GM19468 (cell line): ENCODE measurements around the gene LMF1.

ENCODE experiments used
- ATAC-seq: cut with Tn5 transposase; IDR thresholded peaks from one replicate; pipeline ENCODE4 v1.9.1; 2021; ENCODE audit warnings: mild to moderate bottlenecking, moderate library complexity, moderate number of reproducible peaks; ENCODE audit not compliant: unreplicated experiment; ENCODE audit errors: extremely low read depth

Gene LMF1

DNA sequence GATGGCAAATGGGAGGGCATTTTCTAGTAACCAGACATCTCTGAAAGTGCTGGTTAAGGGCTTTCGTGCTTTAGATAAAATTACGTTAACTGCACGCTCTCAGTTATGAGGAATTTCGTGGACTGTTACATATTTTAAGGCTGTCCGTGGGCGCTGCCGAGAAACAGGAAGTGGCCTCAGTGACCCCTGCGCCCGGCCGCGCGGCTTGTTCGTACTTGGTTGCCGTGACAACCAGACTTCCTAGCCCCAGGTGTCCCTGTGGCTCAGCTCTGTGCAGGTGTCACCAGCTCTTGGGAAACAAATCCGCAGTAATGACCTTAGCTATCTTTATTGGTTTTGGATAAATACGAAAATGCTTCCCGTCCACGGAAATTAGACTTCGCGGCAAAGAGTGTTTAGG, 52.7 kb downstream of the LMF1 start:
- ATAC-seq = no peak

DNA sequence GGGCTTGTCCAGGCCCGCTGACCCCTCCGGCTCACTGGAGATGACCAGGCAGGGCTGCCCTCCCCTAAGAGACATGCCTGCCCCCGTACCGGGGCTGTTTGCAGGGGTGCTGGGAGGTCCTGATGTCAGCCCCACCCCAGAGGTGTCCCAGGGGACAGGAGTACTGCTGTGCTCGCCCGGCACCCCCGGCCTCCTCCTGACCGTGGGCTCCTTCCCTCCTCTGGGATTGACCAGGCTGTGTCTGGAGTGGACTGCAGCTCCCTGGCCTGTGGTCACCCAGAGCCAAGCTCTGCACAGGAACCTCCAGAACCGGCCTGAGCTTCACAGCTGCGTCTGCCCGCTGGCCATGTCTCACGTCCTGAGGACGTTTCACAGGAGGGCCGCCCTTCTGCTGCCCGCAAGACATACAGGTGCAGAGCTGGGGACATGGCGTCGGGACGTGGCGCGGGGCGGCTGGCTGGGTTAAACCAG, 53.2 kb downstream of the LMF1 start:
- ATAC-seq = no peak

- ATAC-seq = no peak
Measured at GRCh38 chr16:916035-916799, 54.6 kb downstream of the LMF1 start.

- no peak for ATAC-seq
Measured at GRCh38 chr16:915546-915945, 55.2 kb downstream of the LMF1 start.

GRCh38 chr16:914440-914839, 56.3 kb downstream of the LMF1 start:
- ATAC-seq = no peak

- no peak for ATAC-seq
Measured at GRCh38 chr16:913817-914439, 56.9 kb downstream of the LMF1 start.

DNA sequence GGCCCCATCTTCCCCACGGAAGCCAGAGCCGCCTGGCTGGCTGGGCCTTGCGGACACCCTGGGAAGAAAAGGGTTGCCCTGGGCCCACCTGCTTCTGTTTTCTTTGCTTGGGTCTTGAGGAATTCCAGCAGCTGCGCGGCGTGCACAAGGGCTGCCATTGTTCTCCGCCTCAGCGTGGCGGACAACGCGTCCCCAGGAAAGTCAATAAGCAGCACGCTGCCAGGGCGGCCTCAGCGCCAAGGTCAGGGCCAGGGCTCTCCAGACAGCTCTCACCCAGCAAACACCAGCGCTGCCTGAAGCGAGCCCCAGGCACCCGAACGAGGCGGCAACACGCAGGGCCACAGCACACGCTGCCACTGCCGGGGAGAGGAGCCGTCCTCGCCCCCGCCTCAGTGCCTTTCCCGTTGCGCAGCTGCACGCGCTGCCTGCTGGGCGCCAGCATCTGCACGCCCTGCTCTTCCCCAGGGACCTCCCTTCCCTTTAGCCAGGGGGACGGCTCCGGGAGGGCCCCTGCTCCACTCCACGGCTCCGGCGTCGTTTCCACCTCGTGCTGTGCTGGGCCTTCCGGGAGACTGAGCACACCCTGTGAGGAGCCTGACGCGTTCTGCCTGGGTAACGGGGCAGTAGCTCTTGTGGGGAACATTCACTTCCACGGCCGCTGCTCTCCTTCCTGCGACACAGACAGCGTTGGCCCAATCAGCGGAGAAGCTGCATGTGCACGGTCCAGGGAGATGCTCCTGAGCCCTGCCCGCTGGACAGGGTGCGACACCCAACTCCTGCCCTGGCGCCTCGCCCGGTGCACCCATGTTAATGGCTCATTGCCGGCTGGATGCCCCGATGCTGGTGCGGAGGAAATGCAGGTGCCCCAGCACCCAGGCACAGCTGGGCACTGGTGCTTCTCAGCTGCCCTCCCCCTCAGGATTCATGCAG, 57.8 kb downstream of the LMF1 start:
- ATAC-seq = no peak

DNA sequence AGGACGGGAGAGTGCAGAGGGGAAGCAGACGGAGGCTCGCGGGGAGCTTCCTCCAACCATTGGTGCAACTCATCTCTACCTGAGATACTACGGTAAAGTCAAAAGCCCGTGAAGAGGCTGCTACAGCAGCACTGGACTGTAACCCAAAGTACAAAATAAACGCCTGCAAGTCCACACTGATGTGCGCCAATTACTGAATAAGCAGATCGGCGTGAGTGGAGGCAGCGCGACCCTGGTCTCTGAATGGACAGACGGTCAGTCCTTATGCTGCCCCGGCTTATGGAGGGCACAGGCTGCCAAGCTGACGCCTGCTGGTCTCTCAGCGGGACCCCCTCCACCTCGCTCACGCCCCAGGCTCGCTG, 58.5 kb downstream of the LMF1 start:
- no peak for ATAC-seq

- ATAC-seq = no peak
Measured at GRCh38 chr16:911604-912321, 59.0 kb downstream of the LMF1 start.

- ATAC-seq = no peak
Measured at GRCh38 chr16:911101-911500, 59.7 kb downstream of the LMF1 start.

DNA sequence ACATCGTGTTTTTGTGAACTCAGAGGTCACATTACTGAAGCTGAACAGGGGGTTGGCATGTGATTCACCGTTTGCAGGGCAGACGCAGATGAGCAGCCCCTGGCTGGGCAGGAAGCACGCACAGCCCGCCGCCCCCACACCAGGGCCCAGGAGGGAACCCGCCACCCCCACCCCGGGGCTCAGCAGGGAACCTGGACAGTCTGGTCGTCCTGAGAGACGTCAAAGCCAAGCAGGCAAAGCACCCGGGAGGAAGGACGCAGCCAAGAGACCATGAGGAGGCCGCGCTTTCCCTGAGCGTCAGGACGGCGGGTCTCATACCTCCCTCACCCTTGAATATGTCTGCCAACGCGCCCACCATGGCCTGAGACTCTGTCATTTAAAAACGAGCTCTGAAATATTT, 60.6 kb downstream of the LMF1 start:
- no peak for ATAC-seq

GRCh38 chr16:909281-910000, 61.3 kb downstream of the LMF1 start:
- ATAC-seq = no peak

DNA sequence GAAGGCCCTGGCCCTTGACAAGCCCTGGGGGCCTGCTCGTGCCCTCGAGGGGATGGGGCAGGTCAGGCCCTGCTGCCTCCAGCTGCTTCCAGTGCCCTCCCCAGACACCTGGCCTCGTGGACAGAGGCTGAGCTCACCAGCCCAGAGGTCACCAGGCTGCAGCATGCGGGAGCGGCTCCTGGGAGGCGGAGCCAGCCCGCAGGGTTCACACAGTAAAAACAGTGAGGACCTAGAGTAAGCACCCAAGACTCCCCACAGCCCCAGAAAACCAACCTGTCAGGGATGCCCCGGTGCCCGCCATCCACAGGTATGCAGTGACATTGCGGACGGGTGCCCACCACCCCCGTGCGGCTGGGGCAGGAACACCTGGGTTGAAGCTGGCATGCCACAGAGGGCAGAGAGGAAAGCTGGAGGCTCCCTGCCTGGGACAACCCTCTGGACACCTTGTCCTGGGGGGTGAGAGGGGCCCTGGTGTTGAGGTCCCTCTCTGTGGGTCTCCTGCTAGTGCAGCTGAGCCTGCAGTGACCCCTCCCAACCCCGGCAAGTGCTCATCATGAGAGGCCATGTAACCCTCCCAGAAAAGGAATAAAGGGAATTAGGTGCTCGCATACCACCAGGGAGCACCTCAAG, 62.1 kb downstream of the LMF1 start:
- no peak for ATAC-seq

- no peak for ATAC-seq
Measured at GRCh38 chr16:907842-908241, 62.9 kb downstream of the LMF1 start.

DNA sequence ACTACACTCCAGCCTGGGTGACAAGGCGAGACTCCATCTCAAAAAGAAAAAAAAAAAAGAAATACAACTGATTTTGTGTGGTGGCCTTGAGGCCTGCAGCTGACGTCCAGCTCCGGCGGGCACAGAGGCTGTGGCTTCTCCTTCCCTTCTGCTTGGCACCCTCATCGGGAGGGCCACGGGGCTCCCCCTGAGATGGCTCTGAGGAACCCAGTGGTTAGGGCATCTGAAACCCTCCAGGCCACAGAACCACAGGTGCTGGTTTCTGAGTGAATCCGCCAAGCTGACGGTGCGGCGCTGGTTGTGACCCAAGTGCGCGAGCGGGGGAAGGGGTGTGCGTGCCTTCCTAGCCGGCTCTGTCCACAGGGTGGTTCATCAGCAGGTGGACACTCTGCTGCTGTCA, 63.4 kb downstream of the LMF1 start:
- ATAC-seq = no peak

DNA sequence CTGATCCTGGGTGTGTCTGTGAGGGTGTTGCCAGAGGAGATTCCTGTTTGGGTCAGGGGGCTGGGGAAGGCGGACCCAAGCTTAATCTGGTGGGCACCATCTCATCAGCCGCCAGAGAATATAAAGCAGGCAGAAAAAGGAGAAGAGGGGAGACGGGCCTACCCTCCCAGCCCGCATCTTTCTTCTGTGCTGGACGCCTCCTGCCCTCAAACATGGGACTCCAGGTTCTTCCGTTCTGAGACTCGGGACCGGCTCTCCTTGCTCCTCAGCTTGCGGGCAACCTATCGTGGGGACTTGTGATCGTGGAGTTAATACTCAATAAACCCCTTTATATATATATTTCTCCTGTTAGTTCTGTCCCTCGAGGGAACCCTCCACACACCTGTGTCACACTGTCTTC, 64.5 kb downstream of the LMF1 start:
- no peak for ATAC-seq

- no peak for ATAC-seq
Measured at GRCh38 chr16:901715-902601, 68.8 kb downstream of the LMF1 start.

DNA sequence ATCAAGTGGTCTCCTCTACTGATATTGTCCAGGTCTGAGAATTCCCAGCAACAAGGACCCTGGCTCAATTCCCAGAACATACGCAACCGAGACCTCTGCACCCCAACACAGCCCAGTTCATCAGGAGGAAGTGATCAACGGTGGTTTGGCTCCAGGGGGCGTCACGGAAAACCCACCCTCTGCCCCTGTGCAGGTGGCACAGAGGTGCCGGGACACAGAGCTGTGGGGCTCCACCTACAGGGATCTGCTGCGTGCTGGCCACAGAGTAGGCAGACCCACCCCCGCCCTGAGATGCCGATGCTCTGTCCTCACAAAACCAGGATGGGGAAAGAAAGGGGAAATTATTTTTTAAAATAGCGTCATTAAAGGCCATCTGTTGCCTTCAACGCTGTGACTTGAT, 69.6 kb downstream of the LMF1 start:
- no peak for ATAC-seq
